A549 (cell line): ENCODE results near the gene CHRDL1. TPM values are rescaled to one million over a fixed set of nuclear protein-coding genes. Genes with fewer than 3 reads are reported as not detected.
A peak's percentile ranks its signal among the peaks of the same experiment; 100 is the strongest.

Experiments
- ATAC-seq, 2 experiments: fragments of 200-7000 bp in 1 of 2; fragments of >200 bp in 1 of 2; cut with Nextera tagmentation in 1 of 2; cut with Tn5 transposase in 1 of 2; 3 replicates each; pipeline versions ENCODE4 v1.8.0 to v1.9.1; 2018 to 2020; ENCODE audit warnings: mild to moderate bottlenecking in 1 of 2, moderate library complexity in 1 of 2
- CTCF ChIA-PET: fragments of 300-600 bp; sonication (Branson Sonifier 250); formaldehyde crosslinking; extraction: SDS; loops from one replicate; lab custom pipeline; 2021; ENCODE audit warnings: antibody characterized with exemption, inconsistent platforms; lab: Yijun Ruan, JAX
- POLR2A ChIA-PET: fragments of 350-600 bp; formaldehyde crosslinking; extraction: SDS; loops from one replicate; lab custom pipeline; 2021; ENCODE audit warnings: antibody characterized with exemption, inconsistent platforms; lab: Yijun Ruan, JAX
- DNase-seq, 2 experiments: peaks; one replicate each; pipeline versions ENCODE4 v3.0.0 to v3.0.0-alpha.2; 2011 to 2016; ENCODE audit warnings: low read depth in 1 of 2, low spot score in 1 of 2
- FAIRE-seq: peaks from 2 replicates; lab custom pipeline; 2011; peaks lifted over from hg19 to GRCh38; lab: Jason Lieb, UNC
- H3K27ac ChIP-seq, 2 experiments: fragments of >200 bp; sonication (Bioruptor Twin); formaldehyde crosslinking; 3 replicates each; pipeline ENCODE4 v1.5.1; 2016 to 2017
- H3K4me1 ChIP-seq: fragments of >200 bp; sonication (Bioruptor Twin); formaldehyde crosslinking; 3 replicates; pipeline ENCODE4 v1.6.1; 2016
- H3K4me2 ChIP-seq: fragments of >200 bp; sonication (Bioruptor Twin); formaldehyde crosslinking; 3 replicates; pipeline ENCODE4 v1.6.1; 2016
- H3K4me3 ChIP-seq: fragments of >200 bp; sonication (Bioruptor Twin); formaldehyde crosslinking; 3 replicates; pipeline ENCODE4 v1.5.1; 2016
- H3K9me3 ChIP-seq: fragments of >200 bp; sonication (Bioruptor Twin); formaldehyde crosslinking; 3 replicates; pipeline ENCODE4 v1.6.1; 2016
- CBX8 ChIP-seq: fragments of 200-600 bp; sonication (generic); IDR thresholded peaks from 2 replicates; pipeline ENCODE4 v1.6.1; 2016
- EHMT2 ChIP-seq: fragments of 200-600 bp; sonication (generic); IDR thresholded peaks from 2 replicates; pipeline ENCODE4 v1.6.1; 2016; ENCODE audit warnings: antibody characterized with exemption, low read depth, mild to moderate bottlenecking, moderate library complexity
- FOXS1 ChIP-seq: fragments of 250-450 bp; sonication (Bioruptor Pico); IDR thresholded peaks from 2 replicates; pipeline ENCODE4 v1.5.0; 2020; ENCODE audit warnings: mild to moderate bottlenecking, moderate library complexity
- HDAC2 ChIP-seq: fragments of 200-600 bp; sonication (generic); IDR thresholded peaks from 2 replicates; pipeline ENCODE4 v1.6.1; 2016
- HEYL ChIP-seq: fragments of 250-450 bp; sonication (Bioruptor Pico); IDR thresholded peaks from 2 replicates; pipeline ENCODE4 v1.8.0; 2021; ENCODE audit warnings: mild to moderate bottlenecking, moderate library complexity
- HOXA7 ChIP-seq: fragments of 250-450 bp; sonication (Bioruptor Pico); IDR thresholded peaks from 2 replicates; pipeline ENCODE4 v1.5.0; 2020; ENCODE audit warnings: mild to moderate bottlenecking, moderate library complexity
- JUN ChIP-seq, 2 experiments: fragments of >200 bp; sonication (Bioruptor Twin); formaldehyde crosslinking; IDR thresholded peaks; 2 replicates in 1 of 2; 3 replicates in 1 of 2; pipeline ENCODE4 v1.6.1; 2016 to 2017
- KDM5A ChIP-seq: fragments of 200-600 bp; sonication (generic); IDR thresholded peaks from 2 replicates; pipeline ENCODE4 v1.6.1; 2016; ENCODE audit warnings: antibody characterized with exemption, mild to moderate bottlenecking
- MAFK ChIP-seq: fragments of 450-650 bp; IDR thresholded peaks from 2 replicates; pipeline ENCODE4 v1.6.1; 2014; ENCODE audit not compliant: partially characterized antibody
- MYC ChIP-seq: IDR thresholded peaks from 2 replicates; pipeline ENCODE4 v1.6.1; 2012; ENCODE audit warnings: mild to moderate bottlenecking, inconsistent platforms, low read length, improper control_type of control experiment, borderline replicate concordance
- POLR2AphosphoS2 ChIP-seq: conservative IDR thresholded peaks from 2 replicates; pipeline ENCODE4 v1.6.1; 2012; ENCODE audit warnings: low read length, improper control_type of control experiment, inconsistent platforms
- RAD21 ChIP-seq, 2 experiments: fragments of >200 bp in 1 of 2; sonication (Bioruptor Twin) in 1 of 2; formaldehyde crosslinking in 1 of 2; IDR thresholded peaks in 1 of 2; conservative IDR thresholded peaks in 1 of 2; 2 replicates in 1 of 2; 3 replicates in 1 of 2; pipeline ENCODE4 v1.6.1; 2012 to 2018; ENCODE audit warnings: inconsistent platforms in 1 of 2
- RFX5 ChIP-seq: fragments of 450-650 bp; IDR thresholded peaks from 2 replicates; pipeline ENCODE4 v1.7.1; 2014; ENCODE audit warnings: antibody characterized with exemption, mild to moderate bottlenecking, moderate library complexity
- TFCP2L1 ChIP-seq: fragments of 250-450 bp; sonication (Bioruptor Pico); IDR thresholded peaks from 2 replicates; pipeline ENCODE4 v1.5.0; 2021; ENCODE audit warnings: mild to moderate bottlenecking
- ZC3H11A ChIP-seq: fragments of 450-650 bp; IDR thresholded peaks from 2 replicates; pipeline ENCODE4 v1.6.1; 2014; ENCODE audit warnings: antibody characterized with exemption, mild to moderate bottlenecking
- WGBS: methylation state at CpG from one replicate; pipeline ENCODE4 v1.1.6; 2017; ENCODE audit errors: missing lambda C conversion rate; 5-methylcytosine and 5-hydroxymethylcytosine counted together
- polyA plus RNA-seq, 4 experiments: library from polyadenylated mRNA; depleted of rRNA in 3 of 4; stranded (reverse); fragments of >200 nt; fragmentation: RNase III in 1 of 4; extraction: RNeasy Plus Mini Kit Qiagen cat#74134 plus additional on column Dnase treatment in 1 of 4; gene quantifications; 2 replicates in 3 of 4; 3 replicates in 1 of 4; pipeline ENCODE4 v1.2.3, GENCODE V29; 2011 to 2017
- TF ChIP-seq, protein P1 (sequence below): fragments of >200 bp; sonication (Bioruptor Twin); formaldehyde crosslinking; IDR thresholded peaks from 3 replicates; pipeline ENCODE4 v1.5.1; 2016
- TF ChIP-seq, protein P2 (sequence below): IDR thresholded peaks from 2 replicates; pipeline ENCODE4 v1.6.1; 2012
- TF ChIP-seq, protein P3 (sequence below): fragments of 450-650 bp; IDR thresholded peaks from 2 replicates; pipeline ENCODE4 v1.6.1; 2014; ENCODE audit warnings: antibody characterized with exemption
- TF ChIP-seq, protein P4 (sequence below): fragments of 150-350 bp; IDR thresholded peaks from 2 replicates; pipeline ENCODE4 v1.6.1; 2014; ENCODE audit warnings: low read depth, mild to moderate bottlenecking, low read length
- TF ChIP-seq, protein P5 (sequence below): fragments of 200-600 bp; sonication (generic); IDR thresholded peaks from 2 replicates; pipeline ENCODE4 v1.6.1; 2016; ENCODE audit warnings: antibody characterized with exemption, mild to moderate bottlenecking, moderate library complexity

The CHRDL1 gene
- polyA plus RNA-seq, 2 of the 4 experiments (the other 2 are of a cell fraction), result not detected

DNA sequence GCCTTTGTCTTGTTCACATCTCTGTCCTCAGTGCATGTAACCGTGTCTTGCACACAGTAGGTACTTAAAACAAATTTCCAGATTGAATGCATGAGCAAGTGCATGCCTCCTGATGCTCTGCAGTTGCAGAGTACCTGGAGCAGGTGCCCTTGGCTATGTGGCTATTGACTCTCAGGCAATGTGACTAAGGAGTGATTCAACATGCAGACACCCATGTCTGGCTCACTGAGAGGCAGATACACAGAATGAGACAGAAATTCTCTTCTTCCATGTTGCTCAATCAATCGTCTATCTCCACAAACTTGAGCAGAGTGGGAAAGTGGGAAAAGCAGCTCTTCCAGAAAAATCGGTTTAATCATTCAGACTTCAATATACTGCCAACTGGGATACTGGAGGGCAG is 111.0 kb downstream of the CHRDL1 start (continued):
- TF ChIP-seq, protein P1, sequence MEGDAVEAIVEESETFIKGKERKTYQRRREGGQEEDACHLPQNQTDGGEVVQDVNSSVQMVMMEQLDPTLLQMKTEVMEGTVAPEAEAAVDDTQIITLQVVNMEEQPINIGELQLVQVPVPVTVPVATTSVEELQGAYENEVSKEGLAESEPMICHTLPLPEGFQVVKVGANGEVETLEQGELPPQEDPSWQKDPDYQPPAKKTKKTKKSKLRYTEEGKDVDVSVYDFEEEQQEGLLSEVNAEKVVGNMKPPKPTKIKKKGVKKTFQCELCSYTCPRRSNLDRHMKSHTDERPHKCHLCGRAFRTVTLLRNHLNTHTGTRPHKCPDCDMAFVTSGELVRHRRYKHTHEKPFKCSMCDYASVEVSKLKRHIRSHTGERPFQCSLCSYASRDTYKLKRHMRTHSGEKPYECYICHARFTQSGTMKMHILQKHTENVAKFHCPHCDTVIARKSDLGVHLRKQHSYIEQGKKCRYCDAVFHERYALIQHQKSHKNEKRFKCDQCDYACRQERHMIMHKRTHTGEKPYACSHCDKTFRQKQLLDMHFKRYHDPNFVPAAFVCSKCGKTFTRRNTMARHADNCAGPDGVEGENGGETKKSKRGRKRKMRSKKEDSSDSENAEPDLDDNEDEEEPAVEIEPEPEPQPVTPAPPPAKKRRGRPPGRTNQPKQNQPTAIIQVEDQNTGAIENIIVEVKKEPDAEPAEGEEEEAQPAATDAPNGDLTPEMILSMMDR, result no peak
- TF ChIP-seq, all 56 proteins: peak for 0

DNA sequence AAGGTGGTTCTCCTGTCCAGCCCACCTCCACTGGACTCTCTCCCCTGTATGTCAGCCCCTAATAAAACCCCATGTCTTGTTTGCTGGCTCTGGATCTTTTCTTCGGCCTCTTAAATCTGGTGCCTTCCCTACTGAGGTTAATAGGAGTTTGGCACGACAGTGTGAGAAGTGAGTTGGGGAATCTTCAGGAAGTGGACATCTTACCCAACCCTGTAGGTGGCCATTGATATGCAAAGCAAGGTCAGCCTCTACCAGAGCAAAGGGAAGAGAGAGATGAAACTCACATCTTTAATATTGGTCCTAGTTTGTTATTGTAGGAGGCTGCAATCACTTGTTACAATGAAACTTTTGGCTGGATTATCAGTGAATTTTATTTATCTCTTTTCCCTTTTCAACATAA is 111.7 kb downstream of the CHRDL1 start:
- H3K27ac ChIP-seq, result no peak overlapping the region
- DNase-seq, result no peak
- no peak overlapping the region for H3K4me3 ChIP-seq
- no peaks in the 10 kb centered on the region for H3K9me3 ChIP-seq
- ChIA-PET POLR2A (no interaction called here), CTCF (no interaction called here)
- WGBS, result 4% methylated on average over 2 of the region's 2 CpGs
- H3K4me1 ChIP-seq, result no peaks in the 10 kb centered on the region
- peak; percentile 77 for FAIRE-seq
- no peak for ATAC-seq
- TF ChIP-seq HOXA7 (CRISPR knock-in tag) (no peak), MAFK (no peak), RFX5 (no peak), POLR2AphosphoS2 (no peak), HDAC2 (no peak), ZC3H11A (no peak), EHMT2 (no peak), HEYL (CRISPR knock-in tag) (no peak), CBX8 (no peak), FOXS1 (no peak), RAD21 (conservative IDR thresholded peaks at IDR 0.05 in 1 of 2, IDR thresholded peaks at IDR 0.05 in 1 of 2) (no peak), MYC (no peak), KDM5A (no peak), JUN (IDR thresholded peaks at IDR 0.05) (no peak), TFCP2L1 (CRISPR knock-in tag) (no peak)
- TF ChIP-seq, protein P2, sequence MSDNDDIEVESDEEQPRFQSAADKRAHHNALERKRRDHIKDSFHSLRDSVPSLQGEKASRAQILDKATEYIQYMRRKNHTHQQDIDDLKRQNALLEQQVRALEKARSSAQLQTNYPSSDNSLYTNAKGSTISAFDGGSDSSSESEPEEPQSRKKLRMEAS, result no peak
- TF ChIP-seq, protein P3, sequence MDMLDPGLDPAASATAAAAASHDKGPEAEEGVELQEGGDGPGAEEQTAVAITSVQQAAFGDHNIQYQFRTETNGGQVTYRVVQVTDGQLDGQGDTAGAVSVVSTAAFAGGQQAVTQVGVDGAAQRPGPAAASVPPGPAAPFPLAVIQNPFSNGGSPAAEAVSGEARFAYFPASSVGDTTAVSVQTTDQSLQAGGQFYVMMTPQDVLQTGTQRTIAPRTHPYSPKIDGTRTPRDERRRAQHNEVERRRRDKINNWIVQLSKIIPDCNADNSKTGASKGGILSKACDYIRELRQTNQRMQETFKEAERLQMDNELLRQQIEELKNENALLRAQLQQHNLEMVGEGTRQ, result no peak
- TF ChIP-seq, protein P4, sequence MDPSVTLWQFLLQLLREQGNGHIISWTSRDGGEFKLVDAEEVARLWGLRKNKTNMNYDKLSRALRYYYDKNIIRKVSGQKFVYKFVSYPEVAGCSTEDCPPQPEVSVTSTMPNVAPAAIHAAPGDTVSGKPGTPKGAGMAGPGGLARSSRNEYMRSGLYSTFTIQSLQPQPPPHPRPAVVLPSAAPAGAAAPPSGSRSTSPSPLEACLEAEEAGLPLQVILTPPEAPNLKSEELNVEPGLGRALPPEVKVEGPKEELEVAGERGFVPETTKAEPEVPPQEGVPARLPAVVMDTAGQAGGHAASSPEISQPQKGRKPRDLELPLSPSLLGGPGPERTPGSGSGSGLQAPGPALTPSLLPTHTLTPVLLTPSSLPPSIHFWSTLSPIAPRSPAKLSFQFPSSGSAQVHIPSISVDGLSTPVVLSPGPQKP, result no peak
- TF ChIP-seq, protein P5, sequence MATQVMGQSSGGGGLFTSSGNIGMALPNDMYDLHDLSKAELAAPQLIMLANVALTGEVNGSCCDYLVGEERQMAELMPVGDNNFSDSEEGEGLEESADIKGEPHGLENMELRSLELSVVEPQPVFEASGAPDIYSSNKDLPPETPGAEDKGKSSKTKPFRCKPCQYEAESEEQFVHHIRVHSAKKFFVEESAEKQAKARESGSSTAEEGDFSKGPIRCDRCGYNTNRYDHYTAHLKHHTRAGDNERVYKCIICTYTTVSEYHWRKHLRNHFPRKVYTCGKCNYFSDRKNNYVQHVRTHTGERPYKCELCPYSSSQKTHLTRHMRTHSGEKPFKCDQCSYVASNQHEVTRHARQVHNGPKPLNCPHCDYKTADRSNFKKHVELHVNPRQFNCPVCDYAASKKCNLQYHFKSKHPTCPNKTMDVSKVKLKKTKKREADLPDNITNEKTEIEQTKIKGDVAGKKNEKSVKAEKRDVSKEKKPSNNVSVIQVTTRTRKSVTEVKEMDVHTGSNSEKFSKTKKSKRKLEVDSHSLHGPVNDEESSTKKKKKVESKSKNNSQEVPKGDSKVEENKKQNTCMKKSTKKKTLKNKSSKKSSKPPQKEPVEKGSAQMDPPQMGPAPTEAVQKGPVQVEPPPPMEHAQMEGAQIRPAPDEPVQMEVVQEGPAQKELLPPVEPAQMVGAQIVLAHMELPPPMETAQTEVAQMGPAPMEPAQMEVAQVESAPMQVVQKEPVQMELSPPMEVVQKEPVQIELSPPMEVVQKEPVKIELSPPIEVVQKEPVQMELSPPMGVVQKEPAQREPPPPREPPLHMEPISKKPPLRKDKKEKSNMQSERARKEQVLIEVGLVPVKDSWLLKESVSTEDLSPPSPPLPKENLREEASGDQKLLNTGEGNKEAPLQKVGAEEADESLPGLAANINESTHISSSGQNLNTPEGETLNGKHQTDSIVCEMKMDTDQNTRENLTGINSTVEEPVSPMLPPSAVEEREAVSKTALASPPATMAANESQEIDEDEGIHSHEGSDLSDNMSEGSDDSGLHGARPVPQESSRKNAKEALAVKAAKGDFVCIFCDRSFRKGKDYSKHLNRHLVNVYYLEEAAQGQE, result no peak
- TF ChIP-seq, all 56 proteins: peak for 0
- H3K4me2 ChIP-seq, result no peak overlapping the region
